K562 (cell line): ENCODE measurements around the gene KIF3A. TPM values are rescaled to one million over a fixed set of nuclear protein-coding genes. Genes with fewer than 3 reads are reported as not detected.

Source experiments
- E2F5 ChIP-seq: sonication (generic); formaldehyde crosslinking; IDR thresholded peaks from 2 replicates; pipeline ENCODE4 v1.8.0; 2022; ENCODE audit warnings: mild to moderate bottlenecking, missing genetic modification reagents
- ETS1 ChIP-seq: conservative IDR thresholded peaks from 2 replicates; pipeline ENCODE4 v1.6.1; 2011; ENCODE audit warnings: low read depth, mild to moderate bottlenecking, low read length; ENCODE audit not compliant: control insufficient read depth
- HOXB6 ChIP-seq: fragments of 250-450 bp; sonication (Bioruptor Pico); IDR thresholded peaks from 2 replicates; pipeline ENCODE4 v1.5.1; 2022; ENCODE audit warnings: mild to moderate bottlenecking, borderline replicate concordance
- L3MBTL2 ChIP-seq: fragments of 450-650 bp; IDR thresholded peaks from 2 replicates; pipeline ENCODE4 v1.6.1; 2016; ENCODE audit warnings: mild to moderate bottlenecking, moderate library complexity
- PURB ChIP-seq: sonication (generic); formaldehyde crosslinking; IDR thresholded peaks from 2 replicates; pipeline ENCODE4 v1.9.0; 2021; ENCODE audit warnings: low read depth, mild to moderate bottlenecking, missing genetic modification reagents
- SRF ChIP-seq, 2 experiments: fragments of 250-450, 450-650 bp in 1 of 2; sonication (Bioruptor Pico) in 1 of 2; sonication (generic) in 1 of 2; formaldehyde crosslinking; IDR thresholded peaks; 2 replicates each; pipeline versions ENCODE4 v1.5.0 to v1.5.1; 2020 to 2022; ENCODE audit warnings: mild to moderate bottlenecking in 1 of 2, missing genetic modification reagents in 1 of 2
- ZNF436 ChIP-seq: fragments of 250-450, 450-650 bp; sonication (Bioruptor Pico); formaldehyde crosslinking; IDR thresholded peaks from 2 replicates; pipeline ENCODE4 v1.7.0; 2020; ENCODE audit warnings: mild to moderate bottlenecking
- ZNF57 ChIP-seq: fragments of 450-650 bp; formaldehyde crosslinking; IDR thresholded peaks from 2 replicates; pipeline ENCODE4 v1.4.0; 2020; ENCODE audit warnings: mild to moderate bottlenecking, moderate library complexity
- ZNF668 ChIP-seq: fragments of 250-450 bp; sonication (Bioruptor Pico); IDR thresholded peaks from 2 replicates; pipeline ENCODE4 v1.8.0; 2022; ENCODE audit warnings: mild to moderate bottlenecking, inconsistent platforms
- ZNF76 ChIP-seq: fragments of 250-450 bp; sonication (Bioruptor Pico); IDR thresholded peaks from 2 replicates; pipeline ENCODE4 v1.4.0; 2020; ENCODE audit warnings: mild to moderate bottlenecking, moderate library complexity, borderline replicate concordance
- polyA plus RNA-seq, 8 experiments: library from polyadenylated mRNA; depleted of rRNA in 4 of 8; stranded (reverse) in 5 of 8; unstranded in 3 of 8; fragments of >200 nt; fragmentation: Nextera tagmentation in 2 of 8; fragmentation: Illumina TruSeq in 1 of 8; extraction: Ambion mirVana in 2 of 8; extraction: Trizol in 1 of 8; gene quantifications; 2 replicates each; pipeline versions ENCODE4 v1.2.1 to v1.2.3, GENCODE V29; 2011 to 2014; ENCODE audit warnings: inconsistent platforms in 1 of 8, missing spikeins in 1 of 8
- total RNA-seq, 7 experiments: library from RNA; depleted of rRNA in 6 of 7; stranded (reverse); fragments of >200 nt in 6 of 7; fragmentation: Illumina TruSeq in 2 of 7; extraction: Trizol in 2 of 7; gene quantifications; 2 replicates each; pipeline versions ENCODE4 v1.2.1 to v1.2.3, GENCODE V29; 2011 to 2021; ENCODE audit warnings: low replicate concordance in 1 of 7

The KIF3A gene
- total and polyA plus RNA-seq, 9 of the 15 experiments (the other 6 are each of a cell fraction or from before 2014, with no cell fraction given), result 1.5 to 7.8 (median 6.0) TPM

GRCh38 chr5:132774406-132774805 lies 37.1 kb upstream of the KIF3A start (continued):
- TF ChIP-seq ZNF436 (CRISPR knock-in tag), result no peak
- TF ChIP-seq SRF (CRISPR knock-in tag; IDR thresholded peaks at IDR 0.05), result no peak
- no peak for TF ChIP-seq E2F5
- TF ChIP-seq L3MBTL2, result no peak; the same call in 1 of the 2 replicates
- TF ChIP-seq ETS1, result 0 out of 2 replicates have a peak, but pooled peaks have one; percentile 22
- no peak for TF ChIP-seq ZNF76 (CRISPR knock-in tag)
- no peak for TF ChIP-seq PURB (CRISPR knock-in tag)
- TF ChIP-seq ZNF57 (CRISPR knock-in tag), result no peak
- no peak for TF ChIP-seq ZNF668 (CRISPR knock-in tag)
- TF ChIP-seq HOXB6, result no peak
